ENCODE measurements around the gene PDE6B.

DNA sequence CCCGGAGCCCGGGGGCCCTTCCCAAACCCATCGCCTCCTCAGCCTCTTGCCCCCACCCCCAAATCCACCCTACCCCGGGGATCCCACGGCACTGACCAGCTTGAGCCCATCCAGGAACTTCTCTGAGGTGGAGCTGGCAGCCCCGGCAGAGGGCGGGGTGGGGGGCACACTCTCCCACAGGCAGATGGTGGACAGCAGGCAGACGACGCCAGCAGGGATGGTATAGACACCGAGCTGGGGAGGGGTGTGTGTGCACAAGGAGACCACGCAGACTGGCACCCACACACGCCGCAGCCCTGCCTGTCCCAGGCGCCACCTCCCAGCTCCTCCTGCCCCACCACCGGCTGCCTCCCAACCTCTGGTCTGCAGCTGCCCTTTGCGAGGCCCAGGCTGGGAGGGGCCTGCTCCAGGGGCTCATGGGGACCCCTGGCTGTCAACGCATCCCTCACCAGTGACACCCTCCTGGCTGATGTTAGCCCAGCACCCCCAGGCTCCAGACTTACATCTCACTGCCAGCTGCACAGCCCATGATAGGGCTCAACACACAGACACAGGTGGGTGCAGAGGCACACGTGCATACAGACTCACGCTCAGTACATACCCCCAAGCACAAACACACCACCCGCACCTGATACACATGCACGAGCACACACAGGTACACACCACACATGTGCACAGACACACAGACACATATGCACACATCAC lies 59.4 kb downstream of the PDE6B start:
- TF ChIP-seq POLR2AphosphoS5 (IDR thresholded peaks at IDR 0.05; ENCODE audit: low read depth, low read length): no peak
- no peak for TF ChIP-seq SIN3A (IDR thresholded peaks at IDR 0.05; ENCODE audit: borderline replicate concordance, insufficient read depth, low read length)
